Frontal cortex (tissue), 4 donors: ENCODE data around the gene MAGEC2. TPM values are rescaled to one million over a fixed set of nuclear protein-coding genes. Genes with fewer than 3 reads are reported as not detected.

Experiments used
- DNase-seq, 2 donors: peaks; one replicate each; pipeline ENCODE4 v3.0.0; 2012; ENCODE audit warnings: low spot score in 2 of 2
- FAIRE-seq: peaks from 2 replicates; lab custom pipeline; 2012; peaks lifted over from hg19 to GRCh38; lab: Jason Lieb, UNC
- total RNA-seq: library from RNA; depleted of rRNA; stranded (reverse); fragments of >200 nt; gene quantifications from one replicate; pipeline ENCODE4 v1.2.3, GENCODE V29; 2014
- donor health status: control.
- donor health status: control.
- donor health status: control.

Gene MAGEC2
- total RNA-seq = not detected

- DNase-seq (no peak), FAIRE-seq (no peak)
Observed at GRCh38 chrX:142204522-142205433, at the start of gene MAGEC2. TSS of gene MAGEC2 (minus strand) at chrX:142205290. CDS start at chrX:142203987, 1,303 bp downstream.

GRCh38 chrX:142251680-142252079, 46.6 kb upstream of the MAGEC2 start:
- FAIRE-seq = no peak
- DNase-seq = no peak

- FAIRE-seq (no peak), DNase-seq (no peak)
Observed at GRCh38 chrX:142251202-142251601, 46.1 kb upstream of the MAGEC2 start.

- FAIRE-seq (no peak), DNase-seq (no peak)
Observed at GRCh38 chrX:142250502-142250901, 45.4 kb upstream of the MAGEC2 start.

- FAIRE-seq (no peak), DNase-seq (no peak)
Observed at GRCh38 chrX:142249721-142250120, 44.6 kb upstream of the MAGEC2 start.

- DNase-seq (no peak), FAIRE-seq (no peak)
Observed at GRCh38 chrX:142244568-142244967, 39.5 kb upstream of the MAGEC2 start.

GRCh38 chrX:142238536-142238935, 33.4 kb upstream of the MAGEC2 start:
- FAIRE-seq (no peak), DNase-seq (no peak)

- FAIRE-seq (no peak), DNase-seq (no peak)
Observed at GRCh38 chrX:142233400-142233799, 28.3 kb upstream of the MAGEC2 start.

GRCh38 chrX:142214081-142214480, 9.0 kb upstream of the MAGEC2 start:
- no peak for DNase-seq
- no peak for FAIRE-seq

GRCh38 chrX:142201113-142201512, 4.0 kb downstream of the MAGEC2 start:
- FAIRE-seq = no peak
- DNase-seq = no peak

GRCh38 chrX:142186103-142186502, 19.0 kb downstream of the MAGEC2 start:
- FAIRE-seq = no peak
- DNase-seq = no peak

- DNase-seq = no peak
- no peak for FAIRE-seq
Observed at GRCh38 chrX:142184756-142185602, 20.1 kb downstream of the MAGEC2 start.

- DNase-seq (no peak), FAIRE-seq (no peak)
Observed at GRCh38 chrX:142156567-142156966, 48.5 kb downstream of the MAGEC2 start.
